CD4-positive, alpha-beta T cell treated with Interleukin-4 for 1 hour (primary cell): ENCODE measurements around the gene DYNLL1.
"Not testable (repeated sequence)": the region's sequence is repeated elsewhere in the genome, so short reads cannot be mapped to it uniquely, and the experiment has no call there.

Experiments
- DNase-seq, 2 donors: peaks; one replicate each; pipeline ENCODE4 v3.0.0-alpha.2; 2020 to 2022

Gene DYNLL1

GRCh38 chr12:120475643-120476042 is 20.3 kb upstream of the DYNLL1 start:
- DNase-seq: no peak

- no peak for DNase-seq
Observed at GRCh38 chr12:120479458-120479857, 16.5 kb upstream of the DYNLL1 start.

GRCh38 chr12:120480211-120480610 is 15.7 kb upstream of the DYNLL1 start:
- DNase-seq: no peak

- peak in 1 of 2 donors; percentile 61 for DNase-seq
Observed at GRCh38 chr12:120481022-120481767, 14.7 kb upstream of the DYNLL1 start.

- no peak for DNase-seq
Observed at GRCh38 chr12:120483621-120484020, 12.3 kb upstream of the DYNLL1 start.

- no peak for DNase-seq
Observed at GRCh38 chr12:120485961-120486881, 9.7 kb upstream of the DYNLL1 start.

- not testable (repeated sequence) for DNase-seq
Observed at GRCh38 chr12:120487552-120487951, 8.4 kb upstream of the DYNLL1 start.

- DNase-seq: no peak
Observed at GRCh38 chr12:120488057-120488640, 7.8 kb upstream of the DYNLL1 start.

- no peak for DNase-seq
Observed at GRCh38 chr12:120489018-120489417, 6.9 kb upstream of the DYNLL1 start.

GRCh38 chr12:120490325-120490724 is 5.6 kb upstream of the DYNLL1 start:
- no peak for DNase-seq

- DNase-seq: no peak
Observed at GRCh38 chr12:120490833-120491512, 4.9 kb upstream of the DYNLL1 start.

- DNase-seq: no peak
Observed at GRCh38 chr12:120495186-120495730, 655 bp upstream of the DYNLL1 start.

GRCh38 chr12:120496413-120497340 is 764 bp downstream of the DYNLL1 start:
- DNase-seq: peak; percentile 51 to 66

GRCh38 chr12:120497524-120498150 is 1.7 kb downstream of the DYNLL1 start:
- DNase-seq: no peak

GRCh38 chr12:120498870-120499515 is 3.1 kb downstream of the DYNLL1 start:
- DNase-seq: no peak

GRCh38 chr12:120500581-120500980 is 4.7 kb downstream of the DYNLL1 start:
- DNase-seq: no peak

GRCh38 chr12:120504587-120504986 is 8.7 kb downstream of the DYNLL1 start:
- no peak for DNase-seq

- no peak for DNase-seq
Observed at GRCh38 chr12:120508537-120508936, 12.6 kb downstream of the DYNLL1 start.

- no peak for DNase-seq
Observed at GRCh38 chr12:120514002-120514401, 18.1 kb downstream of the DYNLL1 start.

GRCh38 chr12:120515496-120515895 is 19.6 kb downstream of the DYNLL1 start:
- no peak for DNase-seq
